Tibial nerve (tissue), 4 donors: Measurements from ENCODE around the gene FAM180B.

Experiments
- CTCF ChIP-seq, 5 experiments: fragments of 200-600 bp in 3 of 5; fragments of 450-650 bp in 2 of 5; sonication (generic) in 3 of 5; IDR thresholded peaks; one replicate each; pipeline ENCODE4 v1.5.1; 2016 to 2019; ENCODE audit warnings: antibody characterized with exemption in 5 of 5, mild to moderate bottlenecking in 3 of 5, moderate library complexity in 2 of 5
- EP300 ChIP-seq, 2 donors: sonication (generic); formaldehyde crosslinking; IDR thresholded peaks; one replicate each; pipeline ENCODE4 v1.6.1; 2017; ENCODE audit warnings: antibody characterized with exemption in 2 of 2, mild to moderate bottlenecking in 1 of 2
- POLR2A ChIP-seq, 2 donors: fragments of 450-650 bp; IDR thresholded peaks; one replicate each; pipeline ENCODE4 v1.6.1; 2017; ENCODE audit warnings: antibody characterized with exemption in 2 of 2, mild to moderate bottlenecking in 2 of 2, moderate library complexity in 2 of 2

GRCh38 chr11:47587723-47588326 lies 1.3 kb downstream of the FAM180B start:
- TF ChIP-seq CTCF (IDR thresholded peaks at IDR 0.05) (no peak), POLR2A (IDR thresholded peaks at IDR 0.05) (no peak), EP300 (IDR thresholded peaks at IDR 0.05) (no peak)
